CD14-positive monocyte (primary cell): ENCODE measurements around the gene TM4SF1. TPM values are rescaled to one million over a fixed set of nuclear protein-coding genes. Genes with fewer than 3 reads are reported as not detected.

Source experiments
- DNase-seq, 3 donors: peaks; one replicate each; pipeline ENCODE4 v3.0.0-alpha.2; 2011 to 2022
- H2AFZ ChIP-seq: 2 replicates; pipeline ENCODE4 v1.6.0; 2012; ENCODE audit warnings: mild to moderate bottlenecking, low read depth, low read length, inconsistent platforms; ENCODE audit not compliant: insufficient read depth, poor library complexity, severe bottlenecking
- H3K27ac ChIP-seq, 2 donors: 1 replicate in 1 of 2; 2 replicates in 1 of 2; pipeline ENCODE4 v1.5.1; 2012 to 2013; ENCODE audit warnings: low read length in 2 of 2, control low read depth in 1 of 2, inconsistent platforms in 1 of 2, low read depth in 1 of 2, mild to moderate bottlenecking in 1 of 2
- H3K27me3 ChIP-seq, 2 donors: one replicate each; pipeline versions ENCODE4 v1.6.0 to v1.6.1; 2011 to 2013; ENCODE audit warnings: low read length in 2 of 2; ENCODE audit not compliant: control insufficient read depth in 2 of 2, insufficient read depth in 2 of 2
- H3K36me3 ChIP-seq, 2 donors: replicated peaks in 1 of 2; 1 replicate in 1 of 2; 2 replicates in 1 of 2; pipeline versions ENCODE4 v1.5.1 to v1.6.1; 2012 to 2013; ENCODE audit warnings: low read length in 2 of 2, control low read depth in 1 of 2, inconsistent platforms in 1 of 2, mild to moderate bottlenecking in 1 of 2; ENCODE audit not compliant: insufficient read depth in 2 of 2, control insufficient read depth in 1 of 2
- H3K4me1 ChIP-seq, 2 donors: 1 replicate in 1 of 2; 2 replicates in 1 of 2; pipeline versions ENCODE4 v1.5.1 to v1.6.1; 2012 to 2013; ENCODE audit warnings: low read length in 2 of 2, control low read depth in 1 of 2, inconsistent platforms in 1 of 2, mild to moderate bottlenecking in 1 of 2, moderate library complexity in 1 of 2; ENCODE audit not compliant: insufficient read depth in 2 of 2, control insufficient read depth in 1 of 2
- H3K4me2 ChIP-seq: replicated peaks from 2 replicates; pipeline ENCODE3; 2012; ENCODE audit warnings: low read length, moderate library complexity, mild to moderate bottlenecking; ENCODE audit not compliant: poor library complexity, severe bottlenecking; ENCODE audit errors: extremely low read depth
- H3K4me3 ChIP-seq, 3 experiments: fragments of 200-600 bp in 1 of 3; sonication (generic) in 1 of 3; replicated peaks in 1 of 3; 1 replicate in 2 of 3; 2 replicates in 1 of 3; pipeline ENCODE4 v1.5.1; 2011 to 2013; ENCODE audit warnings: low read length in 3 of 3, mild to moderate bottlenecking in 3 of 3, control low read depth in 2 of 3, low read depth in 2 of 3, inconsistent platforms in 1 of 3, moderate library complexity in 1 of 3
- H3K79me2 ChIP-seq: 2 replicates; pipeline ENCODE4 v1.6.0; 2012; ENCODE audit warnings: mild to moderate bottlenecking, control low read depth, inconsistent platforms, low read length, moderate library complexity; ENCODE audit not compliant: insufficient read depth
- H3K9ac ChIP-seq: 2 replicates; pipeline ENCODE4 v1.6.0; 2017; ENCODE audit warnings: low read length, mild to moderate bottlenecking; ENCODE audit not compliant: insufficient read depth, poor library complexity, severe bottlenecking
- H3K9me3 ChIP-seq, 2 donors: replicated peaks in 1 of 2; 1 replicate in 1 of 2; 2 replicates in 1 of 2; pipeline versions ENCODE4 v1.5.1 to v1.6.1; 2012 to 2013; ENCODE audit warnings: low read length in 2 of 2, control low read depth in 1 of 2; ENCODE audit not compliant: control insufficient read depth in 1 of 2, insufficient read depth in 1 of 2
- H4K20me1 ChIP-seq: 2 replicates; pipeline ENCODE4 v1.6.0; 2012; ENCODE audit warnings: mild to moderate bottlenecking, low read length, control low read depth, moderate library complexity; ENCODE audit not compliant: insufficient read depth
- H3K27ac Mint-ChIP-seq, 7 donors: one replicate each; pipeline ENCODE4 v1.8.0; 2020; ENCODE audit warnings: mild to moderate bottlenecking in 7 of 7, mixed read lengths in 7 of 7, moderate library complexity in 6 of 7, inconsistent platforms in 2 of 7
- H3K27me3 Mint-ChIP-seq, 3 donors: one replicate each; pipeline ENCODE4 v1.8.0; 2021 to 2022; ENCODE audit warnings: low read depth in 3 of 3, mild to moderate bottlenecking in 3 of 3, mixed read lengths in 3 of 3, moderate library complexity in 3 of 3, inconsistent platforms in 1 of 3
- H3K36me3 Mint-ChIP-seq, 2 donors: one replicate each; pipeline ENCODE4 v1.8.0; 2020; ENCODE audit warnings: mixed read lengths in 2 of 2, inconsistent platforms in 1 of 2, mild to moderate bottlenecking in 1 of 2
- H3K4me1 Mint-ChIP-seq: one replicate; pipeline ENCODE4 v1.8.0; 2020; ENCODE audit warnings: mild to moderate bottlenecking, mixed read lengths
- H3K4me3 Mint-ChIP-seq, 2 donors: one replicate each; pipeline ENCODE4 v1.8.0; 2020; ENCODE audit warnings: mild to moderate bottlenecking in 2 of 2, mixed read lengths in 2 of 2, moderate library complexity in 1 of 2
- H3K9me3 Mint-ChIP-seq, 7 donors: one replicate each; pipeline ENCODE4 v1.8.0; 2020 to 2022; ENCODE audit warnings: mixed read lengths in 7 of 7, mild to moderate bottlenecking in 6 of 7, moderate library complexity in 6 of 7, inconsistent platforms in 2 of 7
- CTCF ChIP-seq: fragments of 200-600 bp; IDR thresholded peaks from one replicate; pipeline ENCODE4 v1.8.0; 2022; ENCODE audit warnings: antibody characterized with exemption, mild to moderate bottlenecking
- WGBS: methylation state at CpG from one replicate; pipeline ENCODE4 v1.1.5; 2013; ENCODE audit warnings: missing lambda C conversion rate; ENCODE audit not compliant: insufficient coverage; 5-methylcytosine and 5-hydroxymethylcytosine counted together
- intact Hi-C, 2 donors: fragments of 100-400 bp; cut with micrococcal nuclease; formaldehyde crosslinking; loops; one replicate each; pipeline versions ENCODE4 v1.15.0 to v1.15.1; 2023
- polyA plus RNA-seq, 3 donors: library from polyadenylated mRNA; depleted of rRNA in 1 of 3; unstranded in 2 of 3; stranded (reverse) in 1 of 3; fragments of 300-500 nt in 2 of 3; fragments of >200 nt in 1 of 3; fragmentation: Illumina TruSeq in 2 of 3; gene quantifications; 1 replicate in 2 of 3; 2 replicates in 1 of 3; pipeline ENCODE4 v1.2.3, GENCODE V29; 2012 to 2021

TM4SF1 gene
- polyA plus RNA-seq, 3 donors, result not detected

GRCh38 chr3:149324332-149324731, 53.1 kb downstream of the TM4SF1 start:
- Histone ChIP-seq H3K9ac (no peak overlapping the region), H2AFZ (no peak overlapping the region), H3K27me3 (no peaks in the 10 kb centered on the region), H3K9me3 (no peaks in the 10 kb centered on the region), H3K79me2 (no peaks in the 10 kb centered on the region), H3K36me3 (no peaks in the 10 kb centered on the region), H4K20me1 (no peaks in the 10 kb centered on the region), H3K4me2 (no peak overlapping the region), H3K4me1 (no peaks in the 10 kb centered on the region), H3K27ac (no peak overlapping the region), H3K4me3 (no peak overlapping the region)
- TF ChIP-seq CTCF, result no peak
- intact Hi-C loops, result no loop called here
- H3K36me3 Mint-ChIP-seq, result no peaks in the 10 kb centered on the region
- H3K4me1 Mint-ChIP-seq, result no peaks in the 10 kb centered on the region
- peaks cover 0 to 3% (median 0%) of the 10 kb centered on the region in 7 donors for H3K9me3 Mint-ChIP-seq
- DNase-seq, result no peak
- H3K27me3 Mint-ChIP-seq, result peaks cover 0 to 4% (median 1%) of the 10 kb centered on the region in 3 donors
- no peak overlapping the region for H3K27ac Mint-ChIP-seq
- H3K4me3 Mint-ChIP-seq, result no peak overlapping the region

- H3K36me3 Mint-ChIP-seq, result no peaks in the 10 kb centered on the region
Observed at GRCh38 chr3:149321640-149322039, 55.8 kb downstream of the TM4SF1 start.

More at GRCh38 chr3:149321640-149322039, 55.8 kb downstream of the TM4SF1 start:
- Histone ChIP-seq H4K20me1 (no peaks in the 10 kb centered on the region), H2AFZ (no peak overlapping the region), H3K9me3 (no peaks in the 10 kb centered on the region), H3K4me3 (no peak overlapping the region), H3K36me3 (no peaks in the 10 kb centered on the region), H3K4me1 (no peaks in the 10 kb centered on the region), H3K79me2 (no peaks in the 10 kb centered on the region), H3K9ac (no peak overlapping the region), H3K27me3 (no peaks in the 10 kb centered on the region), H3K27ac (no peak overlapping the region), H3K4me2 (no peak overlapping the region)
- H3K27me3 Mint-ChIP-seq, result peaks cover 0 to 3% (median 1%) of the 10 kb centered on the region in 3 donors
- no peak overlapping the region for H3K4me3 Mint-ChIP-seq
- DNase-seq, result no peak
- H3K4me1 Mint-ChIP-seq, result no peaks in the 10 kb centered on the region
- intact Hi-C loops, result no loop called here
- H3K9me3 Mint-ChIP-seq, result peaks cover 0 to 3% (median 0%) of the 10 kb centered on the region in 7 donors
- no CpG with 5 or more reads among the region's 2 CpGs for WGBS
- H3K27ac Mint-ChIP-seq, result no peak overlapping the region
- TF ChIP-seq CTCF, result no peak
